ENCODE measurements around the gene LY6G6C. TPM values are rescaled to one million over a fixed set of nuclear protein-coding genes. Genes with fewer than 3 reads are reported as not detected.

Gene LY6G6C
- total RNA-seq, 1 donor from 2014 or later = not detected

DNA sequence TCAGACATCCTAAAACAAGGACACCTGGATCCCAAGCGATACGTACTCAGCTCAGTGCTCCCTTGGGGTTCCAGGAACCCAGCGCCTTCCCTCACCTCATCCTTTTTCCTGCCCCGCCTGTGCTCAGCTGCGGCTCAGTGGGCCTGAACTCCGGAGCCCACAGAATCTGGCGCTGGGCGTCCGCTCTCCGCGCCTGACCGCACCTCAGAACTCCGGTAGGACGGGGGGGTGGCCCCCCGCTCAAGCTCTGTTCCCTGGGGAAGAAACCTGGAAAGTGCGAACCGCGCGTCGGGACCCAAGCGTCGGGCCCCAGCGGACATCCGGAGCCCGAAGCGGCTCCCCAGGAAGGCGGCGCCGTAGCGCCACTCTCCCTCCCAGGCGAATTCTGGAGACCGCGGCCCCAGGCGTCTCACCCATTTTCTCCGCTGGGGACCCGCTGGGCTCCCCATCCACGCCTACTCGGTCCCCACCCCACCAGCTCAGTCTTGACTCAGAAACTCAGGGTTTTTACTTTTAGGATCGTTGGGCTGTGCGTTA is 40.3 kb downstream of the LY6G6C start:
- H3K36me3 ChIP-seq = no peaks in the 10 kb centered on the region
- H3F3A ChIP-seq (ENCODE audit: low read depth) = peaks cover 41% of the 10 kb centered on the region
- peak; percentile 67 for DNase-seq (ENCODE audit: low spot score)
- Mint-ChIP-seq H3K4me1 (peaks cover 27% of the 10 kb centered on the region), H3K4me3 (peak overlapping the region; percentile 83), H3K27me3 (ENCODE audit: insufficient read depth, low read depth) (peaks cover 15% of the 10 kb centered on the region), H3K27ac (peak overlapping the region; percentile 88), H3K9me3 (no peaks in the 10 kb centered on the region), H3K36me3 (peaks cover 14% of the 10 kb centered on the region)
- H2AFZ ChIP-seq (replicated peaks) = peak overlapping the region; percentile 78
- no peak overlapping the region for H3K9ac ChIP-seq
- H3K27me3 ChIP-seq = peaks cover 21% of the 10 kb centered on the region
- peaks cover 7% of the 10 kb centered on the region for H3K4me1 ChIP-seq
- no peaks in the 10 kb centered on the region for H3K9me3 ChIP-seq (ENCODE audit: low read depth)
- TF ChIP-seq EZH2phosphoT487 (IDR thresholded peaks at IDR 0.05) (peak; percentile 7), EZH2 (IDR thresholded peaks at IDR 0.05) (peak; percentile 54)
- TF ChIP-seq, protein P1, sequence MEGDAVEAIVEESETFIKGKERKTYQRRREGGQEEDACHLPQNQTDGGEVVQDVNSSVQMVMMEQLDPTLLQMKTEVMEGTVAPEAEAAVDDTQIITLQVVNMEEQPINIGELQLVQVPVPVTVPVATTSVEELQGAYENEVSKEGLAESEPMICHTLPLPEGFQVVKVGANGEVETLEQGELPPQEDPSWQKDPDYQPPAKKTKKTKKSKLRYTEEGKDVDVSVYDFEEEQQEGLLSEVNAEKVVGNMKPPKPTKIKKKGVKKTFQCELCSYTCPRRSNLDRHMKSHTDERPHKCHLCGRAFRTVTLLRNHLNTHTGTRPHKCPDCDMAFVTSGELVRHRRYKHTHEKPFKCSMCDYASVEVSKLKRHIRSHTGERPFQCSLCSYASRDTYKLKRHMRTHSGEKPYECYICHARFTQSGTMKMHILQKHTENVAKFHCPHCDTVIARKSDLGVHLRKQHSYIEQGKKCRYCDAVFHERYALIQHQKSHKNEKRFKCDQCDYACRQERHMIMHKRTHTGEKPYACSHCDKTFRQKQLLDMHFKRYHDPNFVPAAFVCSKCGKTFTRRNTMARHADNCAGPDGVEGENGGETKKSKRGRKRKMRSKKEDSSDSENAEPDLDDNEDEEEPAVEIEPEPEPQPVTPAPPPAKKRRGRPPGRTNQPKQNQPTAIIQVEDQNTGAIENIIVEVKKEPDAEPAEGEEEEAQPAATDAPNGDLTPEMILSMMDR (IDR thresholded peaks at IDR 0.05) = peak; percentile 19
- peak overlapping the region; percentile 52 for H3K4me3 ChIP-seq
- peaks cover 5% of the 10 kb centered on the region for H4K20me1 ChIP-seq (ENCODE audit: low read depth)
- no peak overlapping the region for H3K27ac ChIP-seq
- H3K4me2 ChIP-seq = peak overlapping the region; percentile 88
- no peaks in the 10 kb centered on the region for H3K79me2 ChIP-seq (ENCODE audit: low read depth)

- Mint-ChIP-seq H3K27me3 (ENCODE audit: insufficient read depth, low read depth) (peaks cover 15% of the 10 kb centered on the region), H3K27ac (peak within 1 kb of the TSS; percentile 88), H3K4me1 (peaks cover 27% of the 10 kb centered on the region), H3K4me3 (peak within 1 kb of the TSS; percentile 83), H3K36me3 (peaks cover 6% of the 10 kb centered on the region), H3K9me3 (no peaks in the 10 kb centered on the region)
- Histone ChIP-seq H3K9me3 (ENCODE audit: low read depth) (no peaks in the 10 kb centered on the region), H3K27ac (no peak within 1 kb of the TSS), H3K27me3 (peaks cover 21% of the 10 kb centered on the region), H3K4me1 (peaks cover 7% of the 10 kb centered on the region), H4K20me1 (ENCODE audit: low read depth) (peaks cover 5% of the 10 kb centered on the region), H3K79me2 (ENCODE audit: low read depth) (no peaks in the 10 kb centered on the region), H2AFZ (replicated peaks) (peak within 1 kb of the TSS; percentile 78), H3F3A (ENCODE audit: low read depth) (peaks cover 41% of the 10 kb centered on the region), H3K36me3 (no peaks in the 10 kb centered on the region), H3K9ac (no peak within 1 kb of the TSS), H3K4me3 (peak within 1 kb of the TSS; percentile 52), H3K4me2 (peak within 1 kb of the TSS; percentile 88)
- DNase-seq (ENCODE audit: low spot score) = peak; percentile 85
- no peak for TF ChIP-seq EZH2 (IDR thresholded peaks at IDR 0.05)
- TF ChIP-seq, protein P1 (IDR thresholded peaks at IDR 0.05) = peak; percentile 65
Measured at GRCh38 chr6:31680226-31681134, 41.1 kb downstream of the LY6G6C start, which contains the start of gene LY6G5C. LY6G5C (minus strand) TSS chr6:31681067; CDS start chr6:31680373, 694 bp downstream.

GRCh38 chr6:31677955-31678354 is 43.6 kb downstream of the LY6G6C start:
- peaks cover 22% of the 10 kb centered on the region for H3F3A ChIP-seq (ENCODE audit: low read depth)
- Mint-ChIP-seq H3K36me3 (peaks cover 2% of the 10 kb centered on the region), H3K4me1 (peaks cover 18% of the 10 kb centered on the region), H3K27me3 (ENCODE audit: insufficient read depth, low read depth) (peaks cover 14% of the 10 kb centered on the region), H3K4me3 (no peak overlapping the region), H3K27ac (no peak overlapping the region), H3K9me3 (no peaks in the 10 kb centered on the region)
- H4K20me1 ChIP-seq (ENCODE audit: low read depth) = no peaks in the 10 kb centered on the region
- peaks cover 21% of the 10 kb centered on the region for H3K27me3 ChIP-seq
- DNase-seq (ENCODE audit: low spot score) = no peak
- H3K79me2 ChIP-seq (ENCODE audit: low read depth) = no peaks in the 10 kb centered on the region
- no peak overlapping the region for H3K27ac ChIP-seq
- no peak overlapping the region for H3K9ac ChIP-seq
- H3K4me2 ChIP-seq = no peak overlapping the region
- TF ChIP-seq EZH2phosphoT487 (IDR thresholded peaks at IDR 0.05) = no peak
- no peak for TF ChIP-seq EZH2 (IDR thresholded peaks at IDR 0.05)
- TF ChIP-seq, protein P1 (IDR thresholded peaks at IDR 0.05) = no peak
- no peak overlapping the region for H3K4me3 ChIP-seq
- peaks cover 4% of the 10 kb centered on the region for H3K4me1 ChIP-seq
- H2AFZ ChIP-seq (replicated peaks) = no peak overlapping the region
- H3K36me3 ChIP-seq = no peaks in the 10 kb centered on the region
- no peaks in the 10 kb centered on the region for H3K9me3 ChIP-seq (ENCODE audit: low read depth)

All from neural progenitor cell (in vitro differentiated cells).